ENCODE data around the gene ACTR8. TPM values are rescaled to one million over a fixed set of nuclear protein-coding genes. Genes with fewer than 3 reads are reported as not detected.

Gene ACTR8
- total and polyA plus RNA-seq, 2 of the 4 experiments (the other 2 are of a cell fraction): 20.3 to 31.4 TPM

GRCh38 chr3:53833700-53834099 is 48.3 kb downstream of the ACTR8 start:
- ATAC-seq (ENCODE audit: low read depth): no peak
- Histone ChIP-seq H3K27me3 (ENCODE audit: control insufficient read depth, insufficient read depth, low read length) (no peaks in the 10 kb centered on the region; the same call in 1 of the 2 replicates), H3K23ac (ENCODE audit: low read depth, low read length) (no peak overlapping the region), H3K4me3 (ENCODE audit: insufficient read depth, low read depth, low read length) (no peak overlapping the region), H4K8ac (ENCODE audit: low read depth in 2 of 2, low read length in 2 of 2) (no peak overlapping the region), H2BK15ac (ENCODE audit: low read depth, low read length) (no peak overlapping the region), H2BK120ac (ENCODE audit: low read depth, low read length) (no peak overlapping the region), H3K18ac (ENCODE audit: low read depth, low read length) (no peak overlapping the region), H3K4me2 (ENCODE audit: low read depth, low read length) (no peak overlapping the region), H2BK5ac (ENCODE audit: low read depth, low read length, poor library complexity, severe bottlenecking) (no peak overlapping the region), H3K27ac (ENCODE audit: insufficient read depth, low read length) (no peak overlapping the region), H4K20me1 (ENCODE audit: insufficient read depth, low read length) (no peaks in the 10 kb centered on the region), H3K9me3 (ENCODE audit: control insufficient read depth, insufficient read depth, low read length) (no peaks in the 10 kb centered on the region), H3K79me1 (ENCODE audit: low read depth in 1 of 2, low read length in 2 of 2) (no peaks in the 10 kb centered on the region), H3K14ac (replicated peaks; ENCODE audit: low read depth, low read length) (no peak overlapping the region), H3K4ac (ENCODE audit: low read depth, low read length) (no peak overlapping the region), H3K4me1 (ENCODE audit: control insufficient read depth, insufficient read depth, low read length) (no peaks in the 10 kb centered on the region), H3K9me1 (ENCODE audit: insufficient read depth, low read length) (no peaks in the 10 kb centered on the region), H2AK5ac (ENCODE audit: low read depth, low read length) (no peak overlapping the region), H4K5ac (ENCODE audit: low read depth, low read length) (no peak overlapping the region), H2AK9ac (replicated peaks; ENCODE audit: low read depth, low read length, poor library complexity) (no peak overlapping the region), H2BK20ac (ENCODE audit: low read depth, low read length) (no peak overlapping the region), H4K91ac (ENCODE audit: insufficient read depth, low read depth, low read length) (no peak overlapping the region), H3K56ac (ENCODE audit: extremely low read depth, insufficient read depth, low read length) (no peak overlapping the region), H3K36me3 (ENCODE audit: control insufficient read depth, insufficient read depth, low read length) (no peaks in the 10 kb centered on the region), H2AFZ (replicated peaks; ENCODE audit: low read length, poor library complexity) (no peak overlapping the region), H3K9ac (ENCODE audit: low read depth, low read length) (no peak overlapping the region)
- TF ChIP-seq ELK1 (IDR thresholded peaks at IDR 0.05; ENCODE audit: borderline replicate concordance, low read depth, low read length) (no peak), USF2 (IDR thresholded peaks at IDR 0.05; ENCODE audit: low read depth, low read length) (no peak), MAFK (IDR thresholded peaks at IDR 0.05; ENCODE audit: low read depth, low read length) (no peak), RAD21 (IDR thresholded peaks at IDR 0.05; ENCODE audit: low read length) (no peak), MXI1 (IDR thresholded peaks at IDR 0.05; ENCODE audit: borderline replicate concordance, low read depth, low read length) (no peak), RFX5 (IDR thresholded peaks at IDR 0.05; ENCODE audit: low read depth, low read length) (no peak), POLR2A (IDR thresholded peaks at IDR 0.05; ENCODE audit: low read depth, low read length) (no peak), FOS (IDR thresholded peaks at IDR 0.05; ENCODE audit: low read depth, low read length) (no peak), NFE2L2 (IDR thresholded peaks at IDR 0.05; ENCODE audit: low read depth, low read length) (no peak), SMC3 (IDR thresholded peaks at IDR 0.05; ENCODE audit: low read depth, low read length) (no peak), CHD1 (IDR thresholded peaks at IDR 0.05; ENCODE audit: low read depth, low read length) (no peak), RCOR1 (IDR thresholded peaks at IDR 0.05; ENCODE audit: insufficient replicate concordance, low read length) (no peak), CEBPB (IDR thresholded peaks at IDR 0.05; ENCODE audit: low read depth, low read length) (no peak)
- TF ChIP-seq, protein P1, sequence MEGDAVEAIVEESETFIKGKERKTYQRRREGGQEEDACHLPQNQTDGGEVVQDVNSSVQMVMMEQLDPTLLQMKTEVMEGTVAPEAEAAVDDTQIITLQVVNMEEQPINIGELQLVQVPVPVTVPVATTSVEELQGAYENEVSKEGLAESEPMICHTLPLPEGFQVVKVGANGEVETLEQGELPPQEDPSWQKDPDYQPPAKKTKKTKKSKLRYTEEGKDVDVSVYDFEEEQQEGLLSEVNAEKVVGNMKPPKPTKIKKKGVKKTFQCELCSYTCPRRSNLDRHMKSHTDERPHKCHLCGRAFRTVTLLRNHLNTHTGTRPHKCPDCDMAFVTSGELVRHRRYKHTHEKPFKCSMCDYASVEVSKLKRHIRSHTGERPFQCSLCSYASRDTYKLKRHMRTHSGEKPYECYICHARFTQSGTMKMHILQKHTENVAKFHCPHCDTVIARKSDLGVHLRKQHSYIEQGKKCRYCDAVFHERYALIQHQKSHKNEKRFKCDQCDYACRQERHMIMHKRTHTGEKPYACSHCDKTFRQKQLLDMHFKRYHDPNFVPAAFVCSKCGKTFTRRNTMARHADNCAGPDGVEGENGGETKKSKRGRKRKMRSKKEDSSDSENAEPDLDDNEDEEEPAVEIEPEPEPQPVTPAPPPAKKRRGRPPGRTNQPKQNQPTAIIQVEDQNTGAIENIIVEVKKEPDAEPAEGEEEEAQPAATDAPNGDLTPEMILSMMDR (conservative IDR thresholded peaks at IDR 0.05; ENCODE audit: low read depth, low read length): no peak
- intact Hi-C loops (cut with micrococcal nuclease) (no loop called here), dilution Hi-C loops (cut with HindIII; ENCODE audit: low sequenced_read_pairs, unreplicated experiment) (no loop called here), in situ Hi-C loops (cut with MboI; ENCODE audit: low sequenced_read_pairs) (no loop called here)
- BruUV-seq (replicated peaks): no TSS peak
- WGBS, 2 experiments (ENCODE audit: extremely low coverage in 2 of 2, insufficient read length in 1 of 2): no CpG with 5 or more reads among the region's 5 CpGs
- DNase-seq: no peak
- POLR2A ChIA-PET (ENCODE audit: unreplicated experiment): no interaction called here
- CTCF ChIA-PET: no interaction called here
